Breast epithelium (tissue), 4 donors: ENCODE results near the gene TLR6. TPM values are rescaled to one million over a fixed set of nuclear protein-coding genes. Genes with fewer than 3 reads are reported as not detected.

Experiments
- DNase-seq, 2 donors: peaks; one replicate each; pipeline ENCODE4 v3.0.0-alpha.2; 2019; ENCODE audit warnings: low spot score in 2 of 2
- H3K27ac ChIP-seq, 2 donors: fragments of 200-600 bp; sonication (generic) in 1 of 2; one replicate each; pipeline ENCODE4 v1.5.1; 2016 to 2019; ENCODE audit warnings: mild to moderate bottlenecking in 1 of 2
- H3K27me3 ChIP-seq, 2 donors: fragments of 200-600 bp; sonication (generic) in 1 of 2; one replicate each; pipeline versions ENCODE4 v1.5.1 to v1.6.0; 2017 to 2019; ENCODE audit warnings: control low read depth in 1 of 2, mild to moderate bottlenecking in 1 of 2
- H3K36me3 ChIP-seq: fragments of 200-600 bp; one replicate; pipeline ENCODE4 v1.5.1; 2019
- H3K4me1 ChIP-seq, 2 donors: fragments of 200-600 bp; sonication (generic); one replicate each; pipeline ENCODE4 v1.5.1; 2016 to 2019; ENCODE audit warnings: control low read depth in 1 of 2
- H3K4me3 ChIP-seq, 3 donors: fragments of 200-600 bp; sonication (generic); 1 replicate in 2 of 3; 2 replicates in 1 of 3; pipeline ENCODE4 v1.5.1; 2016 to 2019; ENCODE audit warnings: mild to moderate bottlenecking in 3 of 3, moderate library complexity in 2 of 3
- H3K9me3 ChIP-seq, 2 donors: fragments of 200-600 bp; sonication (generic) in 1 of 2; one replicate each; pipeline ENCODE4 v1.5.1; 2016 to 2019; ENCODE audit warnings: control low read depth in 1 of 2
- POLR2A ChIP-seq: fragments of 450-650 bp; IDR thresholded peaks from one replicate; pipeline ENCODE4 v1.6.1; 2016; ENCODE audit warnings: antibody characterized with exemption, mild to moderate bottlenecking, moderate library complexity
- POLR2AphosphoS5 ChIP-seq, 3 donors: sonication (generic); formaldehyde crosslinking; IDR thresholded peaks; one replicate each; pipeline ENCODE4 v1.6.1; 2017; ENCODE audit warnings: antibody characterized with exemption in 3 of 3
- intact Hi-C: fragments of 100-400 bp; cut with DNase I; formaldehyde crosslinking; loops from one replicate; pipeline ENCODE4 v1.15.1; 2023; ENCODE audit warnings: low total_unique reads
- total RNA-seq, 3 donors: library from RNA; depleted of rRNA; stranded (reverse); fragments of >200 nt; gene quantifications; one replicate each; pipeline ENCODE4 v1.1.0, GENCODE V29; 2016
- TF ChIP-seq, protein P1 (sequence below), 3 donors: fragments of 450-650 bp; IDR thresholded peaks; one replicate each; pipeline ENCODE4 v1.5.1; 2016 to 2017; ENCODE audit warnings: antibody characterized with exemption in 3 of 3, mild to moderate bottlenecking in 3 of 3, moderate library complexity in 3 of 3

TLR6 gene
- total RNA-seq, 3 donors from 2014 or later: 5.2 to 7.6 (median 5.3) TPM

DNA sequence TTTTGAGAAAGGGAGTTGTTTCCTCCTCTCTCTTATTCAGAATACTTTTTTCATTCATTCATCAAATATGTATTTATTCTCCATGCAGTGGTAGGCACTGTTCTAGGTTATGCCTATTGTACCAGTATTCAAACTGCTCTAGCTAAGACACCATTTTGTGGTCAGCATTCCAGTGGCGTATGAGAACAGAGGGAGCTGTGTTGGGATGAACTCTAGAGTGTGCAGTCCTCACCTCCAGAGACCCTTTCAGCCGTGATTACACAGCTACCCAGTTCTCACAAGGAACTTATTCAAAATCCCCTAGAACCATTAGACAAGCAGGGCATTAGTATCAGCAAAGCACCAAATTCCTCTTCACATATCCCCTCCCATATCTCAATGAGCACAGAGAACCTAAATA, 56.3 kb downstream of the TLR6 start:
- TF ChIP-seq, protein P1, sequence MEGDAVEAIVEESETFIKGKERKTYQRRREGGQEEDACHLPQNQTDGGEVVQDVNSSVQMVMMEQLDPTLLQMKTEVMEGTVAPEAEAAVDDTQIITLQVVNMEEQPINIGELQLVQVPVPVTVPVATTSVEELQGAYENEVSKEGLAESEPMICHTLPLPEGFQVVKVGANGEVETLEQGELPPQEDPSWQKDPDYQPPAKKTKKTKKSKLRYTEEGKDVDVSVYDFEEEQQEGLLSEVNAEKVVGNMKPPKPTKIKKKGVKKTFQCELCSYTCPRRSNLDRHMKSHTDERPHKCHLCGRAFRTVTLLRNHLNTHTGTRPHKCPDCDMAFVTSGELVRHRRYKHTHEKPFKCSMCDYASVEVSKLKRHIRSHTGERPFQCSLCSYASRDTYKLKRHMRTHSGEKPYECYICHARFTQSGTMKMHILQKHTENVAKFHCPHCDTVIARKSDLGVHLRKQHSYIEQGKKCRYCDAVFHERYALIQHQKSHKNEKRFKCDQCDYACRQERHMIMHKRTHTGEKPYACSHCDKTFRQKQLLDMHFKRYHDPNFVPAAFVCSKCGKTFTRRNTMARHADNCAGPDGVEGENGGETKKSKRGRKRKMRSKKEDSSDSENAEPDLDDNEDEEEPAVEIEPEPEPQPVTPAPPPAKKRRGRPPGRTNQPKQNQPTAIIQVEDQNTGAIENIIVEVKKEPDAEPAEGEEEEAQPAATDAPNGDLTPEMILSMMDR (IDR thresholded peaks at IDR 0.05): no peak
- no peak for TF ChIP-seq POLR2A
- TF ChIP-seq POLR2AphosphoS5 (IDR thresholded peaks at IDR 0.05): no peak

GRCh38 chr4:38795087-38795486, 61.5 kb downstream of the TLR6 start:
- H3K36me3 ChIP-seq: no peaks in the 10 kb centered on the region
- no peak overlapping the region for H3K27ac ChIP-seq
- intact Hi-C loops: no loop called here
- H3K4me1 ChIP-seq: no peaks in the 10 kb centered on the region
- no peak overlapping the region for H3K4me3 ChIP-seq
- H3K9me3 ChIP-seq: peaks cover 0 to 6% of the 10 kb centered on the region in 2 donors
- H3K27me3 ChIP-seq: no peaks in the 10 kb centered on the region
- TF ChIP-seq POLR2A (no peak), POLR2AphosphoS5 (IDR thresholded peaks at IDR 0.05) (no peak)
- TF ChIP-seq, protein P1 (IDR thresholded peaks at IDR 0.05): no peak
- DNase-seq: no peak

More for the DNA sequence above, 56.3 kb downstream of the TLR6 start:
- Histone ChIP-seq H3K9me3 (peaks cover 0 to 12% of the 10 kb centered on the region in 2 donors), H3K4me3 (no peak overlapping the region), H3K4me1 (peaks cover 0 to 3% of the 10 kb centered on the region in 2 donors), H3K27me3 (no peaks in the 10 kb centered on the region), H3K27ac (no peak overlapping the region), H3K36me3 (no peaks in the 10 kb centered on the region)
- intact Hi-C loops: no loop called here
- DNase-seq: no peak

DNA sequence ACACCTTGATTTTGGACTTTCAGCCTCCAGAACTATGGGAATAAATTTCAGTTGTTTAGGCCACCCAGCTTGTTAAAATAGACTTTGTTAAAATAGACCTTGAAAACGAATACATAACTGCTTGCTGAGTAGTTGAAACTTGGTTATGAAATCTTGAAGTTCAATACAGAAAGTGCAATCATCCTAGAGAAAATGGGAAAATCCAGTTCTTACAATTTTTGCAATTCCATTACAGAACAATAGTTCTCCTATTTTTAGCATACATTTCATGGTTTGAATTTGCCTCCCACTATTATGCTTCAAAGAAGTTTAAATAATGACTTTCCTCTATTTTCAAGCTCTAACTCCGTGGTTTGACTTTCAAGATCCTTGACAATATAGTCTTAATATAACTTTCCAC, 62.6 kb downstream of the TLR6 start:
- no peaks in the 10 kb centered on the region for H3K27me3 ChIP-seq
- H3K27ac ChIP-seq: no peak overlapping the region
- no peak overlapping the region for H3K4me3 ChIP-seq
- peaks cover 0 to 6% of the 10 kb centered on the region in 2 donors for H3K9me3 ChIP-seq
- H3K4me1 ChIP-seq: no peaks in the 10 kb centered on the region
- no peak for TF ChIP-seq POLR2A
- TF ChIP-seq POLR2AphosphoS5 (IDR thresholded peaks at IDR 0.05): no peak
- TF ChIP-seq, protein P1 (IDR thresholded peaks at IDR 0.05): no peak
- H3K36me3 ChIP-seq: no peaks in the 10 kb centered on the region
- intact Hi-C loops: no loop called here
- no peak for DNase-seq

- no peak for DNase-seq
- TF ChIP-seq, protein P1 (IDR thresholded peaks at IDR 0.05): no peak
- TF ChIP-seq POLR2A (no peak), POLR2AphosphoS5 (IDR thresholded peaks at IDR 0.05) (no peak)
- no peaks in the 10 kb centered on the region for H3K36me3 ChIP-seq
- intact Hi-C loops: no loop called here
- H3K4me1 ChIP-seq: no peaks in the 10 kb centered on the region
- no peaks in the 10 kb centered on the region for H3K27me3 ChIP-seq
- no peak overlapping the region for H3K27ac ChIP-seq
- peaks cover 0 to 6% of the 10 kb centered on the region in 2 donors for H3K9me3 ChIP-seq
- no peak overlapping the region for H3K4me3 ChIP-seq
These were observed 65.6 kb downstream of the TLR6 start for GRCh38 chr4:38791010-38791409.

GRCh38 chr4:38788317-38788716, 68.3 kb downstream of the TLR6 start:
- H3K4me3 ChIP-seq: no peak overlapping the region
- no peak for DNase-seq
- intact Hi-C loops: no loop called here
- H3K27me3 ChIP-seq: no peaks in the 10 kb centered on the region
- peaks cover 0 to under 1% of the 10 kb centered on the region in 2 donors for H3K9me3 ChIP-seq
- no peak overlapping the region for H3K27ac ChIP-seq
- TF ChIP-seq POLR2AphosphoS5 (IDR thresholded peaks at IDR 0.05): no peak
- no peak for TF ChIP-seq POLR2A
- TF ChIP-seq, protein P1 (IDR thresholded peaks at IDR 0.05): no peak
- H3K36me3 ChIP-seq: no peaks in the 10 kb centered on the region
- no peaks in the 10 kb centered on the region for H3K4me1 ChIP-seq
